ENCODE measurements around the gene TBC1D14. TPM values are rescaled to one million over a fixed set of nuclear protein-coding genes. Genes with fewer than 3 reads are reported as not detected.

Gene TBC1D14
- total RNA-seq, 1 donor: 42.3 TPM

DNA sequence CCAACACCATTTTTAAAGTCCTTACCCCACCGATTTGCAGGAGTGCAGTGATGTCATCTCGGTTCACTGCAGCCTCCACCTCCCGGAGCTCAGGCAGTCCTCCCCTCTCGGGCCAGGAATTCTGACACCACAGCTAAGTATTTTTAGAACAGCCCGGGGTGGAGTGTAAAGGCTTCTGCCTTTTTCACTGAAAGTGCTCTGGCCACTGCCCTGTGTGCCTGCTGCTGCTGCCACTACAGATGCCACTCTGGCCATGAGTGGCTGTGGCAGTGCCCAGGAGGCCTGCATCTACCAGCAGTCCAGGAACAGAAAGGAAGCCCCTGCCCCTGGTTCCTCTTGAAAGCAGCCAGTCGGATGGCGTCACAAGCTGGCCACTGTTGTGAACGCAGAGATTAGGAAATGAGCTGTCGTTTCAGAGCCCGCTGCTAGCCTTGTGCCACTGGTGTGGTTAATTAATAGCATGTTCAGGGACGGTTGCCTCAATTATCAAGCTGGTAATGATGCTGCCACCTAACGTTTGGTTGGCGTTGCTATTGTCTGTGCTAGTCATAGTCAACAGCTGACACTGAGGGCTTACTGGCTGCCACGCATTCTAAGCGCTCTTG lies 23.6 kb upstream of the TBC1D14 start:
- TF ChIP-seq, protein P1, sequence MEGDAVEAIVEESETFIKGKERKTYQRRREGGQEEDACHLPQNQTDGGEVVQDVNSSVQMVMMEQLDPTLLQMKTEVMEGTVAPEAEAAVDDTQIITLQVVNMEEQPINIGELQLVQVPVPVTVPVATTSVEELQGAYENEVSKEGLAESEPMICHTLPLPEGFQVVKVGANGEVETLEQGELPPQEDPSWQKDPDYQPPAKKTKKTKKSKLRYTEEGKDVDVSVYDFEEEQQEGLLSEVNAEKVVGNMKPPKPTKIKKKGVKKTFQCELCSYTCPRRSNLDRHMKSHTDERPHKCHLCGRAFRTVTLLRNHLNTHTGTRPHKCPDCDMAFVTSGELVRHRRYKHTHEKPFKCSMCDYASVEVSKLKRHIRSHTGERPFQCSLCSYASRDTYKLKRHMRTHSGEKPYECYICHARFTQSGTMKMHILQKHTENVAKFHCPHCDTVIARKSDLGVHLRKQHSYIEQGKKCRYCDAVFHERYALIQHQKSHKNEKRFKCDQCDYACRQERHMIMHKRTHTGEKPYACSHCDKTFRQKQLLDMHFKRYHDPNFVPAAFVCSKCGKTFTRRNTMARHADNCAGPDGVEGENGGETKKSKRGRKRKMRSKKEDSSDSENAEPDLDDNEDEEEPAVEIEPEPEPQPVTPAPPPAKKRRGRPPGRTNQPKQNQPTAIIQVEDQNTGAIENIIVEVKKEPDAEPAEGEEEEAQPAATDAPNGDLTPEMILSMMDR (IDR thresholded peaks at IDR 0.05; ENCODE audit: insufficient read depth, low read depth, low read length): peak; percentile 25
- peak; percentile 64 for DNase-seq (ENCODE audit: low read depth)
- no peak overlapping the region for H3K4me3 ChIP-seq (ENCODE audit: low read depth, low read length)

DNA sequence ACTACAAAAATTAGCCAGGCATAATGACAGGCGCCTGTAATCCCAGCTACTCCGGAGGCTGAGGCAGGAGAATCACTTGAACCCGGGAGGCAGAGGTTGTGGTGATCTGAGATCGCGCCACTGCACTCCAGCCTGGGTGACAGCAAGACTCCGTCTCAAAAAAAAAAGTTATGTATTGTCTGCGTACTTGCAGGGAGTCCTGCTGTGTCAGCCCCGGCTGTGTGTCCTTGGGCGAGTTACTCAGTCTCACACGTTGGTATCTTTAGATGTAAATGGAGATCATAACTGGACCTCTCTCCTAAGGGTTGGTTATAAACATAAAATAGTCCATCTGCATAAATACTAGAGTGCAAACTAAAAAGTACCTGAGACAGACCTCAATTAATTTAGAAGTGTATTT lies 22.7 kb upstream of the TBC1D14 start:
- H3K4me3 ChIP-seq (ENCODE audit: low read depth, low read length): no peak overlapping the region
- TF ChIP-seq, protein P1 (IDR thresholded peaks at IDR 0.05; ENCODE audit: insufficient read depth, low read depth, low read length): no peak
- no peak for DNase-seq (ENCODE audit: low read depth)

DNA sequence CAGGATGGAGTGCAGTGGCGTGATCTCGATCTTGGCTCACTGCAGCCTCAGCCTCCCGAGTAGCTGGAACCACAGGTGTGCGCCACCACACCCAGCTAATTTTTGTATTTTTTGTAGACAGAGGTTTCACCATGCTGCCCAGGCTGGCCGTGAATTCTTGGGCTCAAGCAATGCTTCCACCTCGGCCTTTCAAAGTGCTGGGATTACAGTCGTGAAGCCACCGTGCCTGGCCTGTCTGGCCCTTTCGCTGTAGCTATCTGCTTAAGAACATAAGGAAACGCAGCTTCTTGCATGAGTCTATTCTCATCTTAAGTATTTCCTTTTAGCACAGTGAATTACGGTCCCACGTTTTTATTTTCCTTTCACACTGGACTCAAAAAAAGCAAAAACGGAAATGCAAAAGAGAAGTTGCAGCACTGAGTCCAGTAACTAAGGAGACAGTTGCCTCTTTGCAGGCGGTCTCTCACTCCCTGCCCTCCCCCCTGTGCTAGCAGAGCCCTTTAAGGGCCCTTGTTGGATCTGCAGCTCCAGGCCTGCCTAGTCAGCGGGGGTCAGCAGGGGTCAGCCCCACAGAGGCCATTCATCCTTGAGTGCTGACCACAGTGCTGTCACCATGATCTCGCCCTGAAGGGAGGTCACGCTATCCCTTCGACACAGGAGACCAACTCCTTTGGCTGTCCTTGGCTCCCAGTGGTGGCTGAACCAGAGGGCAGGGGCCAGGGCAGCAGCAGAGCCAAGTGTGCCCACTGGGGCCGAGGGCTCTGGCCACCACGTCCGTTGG lies 21.8 kb upstream of the TBC1D14 start:
- TF ChIP-seq, protein P1 (IDR thresholded peaks at IDR 0.05; ENCODE audit: insufficient read depth, low read depth, low read length): no peak
- H3K4me3 ChIP-seq (ENCODE audit: low read depth, low read length): no peak overlapping the region
- DNase-seq (ENCODE audit: low read depth): peak; percentile 36

DNA sequence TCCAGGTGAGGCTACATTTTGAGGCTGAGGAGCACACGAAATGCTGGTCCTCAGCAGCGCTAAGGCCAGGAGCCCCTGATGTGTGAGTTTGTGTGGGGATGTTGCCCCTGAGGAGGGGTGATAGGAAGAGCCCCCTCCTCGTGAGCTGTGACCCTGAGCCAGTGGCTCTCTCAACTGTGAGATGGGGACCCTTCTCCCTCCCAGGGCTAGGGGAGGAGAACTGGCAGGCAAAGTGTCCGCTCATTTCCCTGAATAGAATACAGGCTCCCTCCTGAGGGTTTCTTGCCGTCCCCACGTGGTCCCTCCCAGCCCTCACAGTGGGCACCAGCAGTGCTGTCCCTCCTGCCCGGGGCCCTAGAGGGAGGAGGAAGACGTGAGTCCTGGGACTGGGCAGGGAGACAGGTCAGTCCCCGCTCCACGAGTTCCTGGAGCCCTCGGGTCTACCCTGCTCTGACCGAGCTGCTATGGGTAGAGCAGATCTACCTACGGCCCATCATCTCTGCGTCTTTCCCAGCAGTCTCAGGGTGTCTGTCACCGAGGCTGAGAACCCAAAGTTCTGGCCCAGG lies 21.0 kb upstream of the TBC1D14 start:
- TF ChIP-seq, protein P1 (IDR thresholded peaks at IDR 0.05; ENCODE audit: insufficient read depth, low read depth, low read length): no peak
- no peak overlapping the region for H3K4me3 ChIP-seq (ENCODE audit: low read depth, low read length)
- no peak for DNase-seq (ENCODE audit: low read depth)

DNA sequence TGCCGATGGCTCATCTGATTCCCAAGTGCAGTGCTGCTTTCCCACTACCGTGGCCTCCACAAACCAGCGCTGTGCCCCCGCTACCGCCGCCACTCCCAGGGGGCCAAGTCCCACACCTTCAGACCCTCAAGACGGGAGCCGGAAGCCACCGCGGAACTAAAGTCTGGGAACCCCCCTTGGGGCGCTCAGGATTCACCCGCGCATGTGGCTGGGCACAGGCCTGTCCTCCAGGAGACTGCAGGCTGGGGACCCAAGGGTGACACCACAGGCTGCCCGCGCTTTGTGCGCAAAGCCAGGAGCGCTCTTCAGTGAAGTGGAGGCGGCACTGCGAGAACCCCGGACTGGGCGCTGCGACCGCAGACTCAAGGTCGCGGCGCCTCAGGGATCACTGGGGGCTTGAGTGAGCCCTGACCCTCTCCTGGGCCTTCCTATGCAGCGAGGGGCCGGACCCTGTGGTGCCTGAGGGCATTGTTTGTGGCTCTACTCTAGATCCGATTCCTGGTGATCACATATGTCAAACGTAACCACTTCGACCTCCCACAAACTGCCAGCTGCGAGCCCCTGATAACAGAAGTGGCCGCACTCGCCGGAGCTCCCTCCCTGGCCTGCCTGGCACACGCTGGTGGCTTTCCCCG lies 20.4 kb upstream of the TBC1D14 start:
- no peak overlapping the region for H3K4me3 ChIP-seq (ENCODE audit: low read depth, low read length)
- DNase-seq (ENCODE audit: low read depth): no peak
- TF ChIP-seq, protein P1 (IDR thresholded peaks at IDR 0.05; ENCODE audit: insufficient read depth, low read depth, low read length): no peak

DNA sequence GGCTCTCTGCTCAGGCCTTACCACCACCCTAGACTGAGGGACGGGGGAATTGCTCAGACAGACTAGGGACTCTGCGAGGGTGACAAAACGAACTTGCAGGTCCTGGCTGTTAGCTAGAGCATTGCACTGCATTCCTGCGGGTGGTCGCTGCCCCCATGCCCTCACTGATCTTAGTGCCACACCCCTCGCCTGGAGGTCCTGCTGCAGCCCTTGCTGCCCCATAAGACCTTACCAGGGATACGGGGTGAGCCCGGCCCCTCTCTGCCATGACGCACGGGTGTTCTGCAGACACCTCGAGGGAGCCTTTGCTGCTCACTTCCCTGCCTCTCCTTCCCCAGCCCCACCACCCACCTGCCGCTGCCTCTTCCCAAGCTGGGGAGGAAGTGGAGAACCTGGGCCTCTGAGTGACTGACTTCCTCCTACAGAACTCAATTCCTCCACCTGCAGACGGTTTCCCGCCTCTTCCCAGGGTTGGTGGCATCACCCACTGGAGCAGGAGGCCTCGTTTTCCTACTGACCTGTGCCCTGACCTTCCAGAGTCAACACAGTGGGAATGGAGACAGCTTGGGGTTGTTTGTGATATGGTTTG lies 19.8 kb upstream of the TBC1D14 start:
- TF ChIP-seq, protein P1 (IDR thresholded peaks at IDR 0.05; ENCODE audit: insufficient read depth, low read depth, low read length): no peak
- DNase-seq (ENCODE audit: low read depth): no peak
- H3K4me3 ChIP-seq (ENCODE audit: low read depth, low read length): no peak overlapping the region

Data from fibroblast of villous mesenchyme (primary cell).